NK-92 (cell line): Measurements from ENCODE around the gene SULT1C2.
"Not testable (repeated sequence)": the region's sequence is repeated elsewhere in the genome, so short reads cannot be mapped to it uniquely, and the experiment has no call there.

ENCODE experiments used
- DNase-seq: peaks from one replicate; lab custom pipeline; 2025; ENCODE audit not compliant: unreplicated experiment; lab: John Stamatoyannopoulos, UW

The SULT1C2 gene

GRCh38 chr2:108288534-108289106 lies at the start of gene SULT1C2:
SULT1C2 (plus strand) TSS chr2:108288895; CDS start chr2:108293668, 4,773 bp downstream.
- DNase-seq, result no peak

GRCh38 chr2:108239786-108240185 lies 48.9 kb upstream of the SULT1C2 start, which contains the start of gene SULT1C3:
SULT1C3 (plus strand) TSS chr2:108239968; CDS start chr2:108247195, 7,227 bp downstream.
- DNase-seq, result no peak

GRCh38 chr2:108240966-108241365 lies 47.7 kb upstream of the SULT1C2 start:
- DNase-seq, result no peak

GRCh38 chr2:108243566-108243965 lies 45.1 kb upstream of the SULT1C2 start:
- DNase-seq, result no peak

- no peak for DNase-seq
Measured at GRCh38 chr2:108244667-108245414, 43.9 kb upstream of the SULT1C2 start.

- no peak for DNase-seq
Measured at GRCh38 chr2:108253106-108253505, 35.6 kb upstream of the SULT1C2 start.

GRCh38 chr2:108257757-108258331 lies 30.9 kb upstream of the SULT1C2 start:
- no peak for DNase-seq

- DNase-seq, result no peak
Measured at GRCh38 chr2:108260773-108261172, 27.9 kb upstream of the SULT1C2 start.

GRCh38 chr2:108262036-108262435 lies 26.7 kb upstream of the SULT1C2 start:
- no peak for DNase-seq

GRCh38 chr2:108263401-108263800 lies 25.3 kb upstream of the SULT1C2 start:
- no peak for DNase-seq

- no peak for DNase-seq
Measured at GRCh38 chr2:108266218-108266617, 22.5 kb upstream of the SULT1C2 start.

- DNase-seq, result no peak
Measured at GRCh38 chr2:108267101-108267500, 21.6 kb upstream of the SULT1C2 start.

- no peak for DNase-seq
Measured at GRCh38 chr2:108268001-108268400, 20.7 kb upstream of the SULT1C2 start.

- DNase-seq, result no peak
Measured at GRCh38 chr2:108270346-108270745, 18.3 kb upstream of the SULT1C2 start.

GRCh38 chr2:108270768-108271506 lies 17.8 kb upstream of the SULT1C2 start:
- no peak for DNase-seq

GRCh38 chr2:108271691-108272253 lies 16.9 kb upstream of the SULT1C2 start:
- DNase-seq, result no peak

- no peak for DNase-seq
Measured at GRCh38 chr2:108278631-108279030, 10.1 kb upstream of the SULT1C2 start.

GRCh38 chr2:108279468-108279867 lies 9.2 kb upstream of the SULT1C2 start:
- DNase-seq, result no peak

- no peak for DNase-seq
Measured at GRCh38 chr2:108280466-108280865, 8.2 kb upstream of the SULT1C2 start.

- not testable (repeated sequence) for DNase-seq
Measured at GRCh38 chr2:108284566-108284965, 4.1 kb upstream of the SULT1C2 start.

GRCh38 chr2:108285616-108286015 lies 3.1 kb upstream of the SULT1C2 start:
- DNase-seq, result no peak
